Skin epidermis (tissue), 12 donors: ENCODE data around the gene CLK4.

Experiments
- H3K27ac ChIP-seq, 21 experiments: fragments of 200-600 bp; sonication (generic) in 11 of 21; one replicate each; pipeline ENCODE4 v1.5.0; 2020; ENCODE audit warnings: mild to moderate bottlenecking in 3 of 21, inconsistent platforms in 2 of 21, moderate library complexity in 2 of 21
- H3K4me3 ChIP-seq, 7 experiments: fragments of 200-600 bp; sonication (generic) in 2 of 7; one replicate each; pipeline ENCODE4 v1.5.0; 2020; ENCODE audit warnings: inconsistent platforms in 2 of 7, mild to moderate bottlenecking in 2 of 7, moderate library complexity in 1 of 7

CLK4 gene

GRCh38 chr5:178640331-178641045, 13.6 kb upstream of the CLK4 start:
- no peak overlapping the region for H3K27ac ChIP-seq
- no peak overlapping the region for H3K4me3 ChIP-seq

GRCh38 chr5:178637356-178638074, 10.7 kb upstream of the CLK4 start:
- Histone ChIP-seq H3K4me3 (no peak overlapping the region), H3K27ac (no peak overlapping the region)

- H3K4me3 ChIP-seq: no peak overlapping the region
- H3K27ac ChIP-seq: no peak overlapping the region
These were observed 5.4 kb upstream of the CLK4 start for GRCh38 chr5:178632285-178632684.

- H3K27ac ChIP-seq: no peak overlapping the region
- H3K4me3 ChIP-seq: no peak overlapping the region
These were observed 4.1 kb upstream of the CLK4 start for GRCh38 chr5:178630951-178631350.

DNA sequence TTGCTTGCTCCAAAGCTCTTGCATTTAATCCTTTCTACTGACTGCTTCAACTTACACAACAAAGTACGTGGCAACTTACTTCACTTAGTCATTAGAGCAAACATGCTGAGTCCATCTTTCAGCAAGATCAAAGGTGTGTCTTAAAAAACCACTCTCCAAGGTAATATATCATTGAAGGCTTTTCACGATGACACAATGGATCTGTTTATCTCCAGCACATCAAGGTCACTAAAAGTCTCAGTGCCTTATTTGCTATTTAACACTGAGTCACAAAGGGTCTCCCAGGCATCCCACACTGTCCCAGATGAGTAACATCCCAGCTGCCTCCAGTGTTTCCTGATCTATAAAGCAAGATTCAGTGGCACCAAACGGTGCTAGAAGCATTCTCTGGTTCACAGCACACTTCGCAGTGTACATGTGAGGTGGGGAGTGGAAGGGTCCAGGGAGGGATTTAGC, 3.7 kb upstream of the CLK4 start:
- Histone ChIP-seq H3K4me3 (no peak overlapping the region), H3K27ac (no peak overlapping the region)

GRCh38 chr5:178627259-178627598, 379 bp upstream of the CLK4 start:
- H3K4me3 ChIP-seq: peak overlapping the region; percentile 62 to 95 (median 85)
- peak overlapping the region in 20 of 21 experiments; percentile 61 to 100 (median 98) for H3K27ac ChIP-seq

GRCh38 chr5:178625679-178626483, 969 bp downstream of the CLK4 start:
- Histone ChIP-seq H3K4me3 (peak overlapping the region; percentile 62 to 95 (median 85)), H3K27ac (peak overlapping the region; percentile 87 to 100 (median 98))

- Histone ChIP-seq H3K4me3 (peak overlapping the region; percentile 62 to 95 (median 85)), H3K27ac (peak overlapping the region in 14 of 21 experiments; percentile 21 to 100 (median 98))
These were observed 2.0 kb downstream of the CLK4 start for GRCh38 chr5:178624631-178625546.

- Histone ChIP-seq H3K4me3 (no peak overlapping the region), H3K27ac (no peak overlapping the region)
These were observed 4.1 kb downstream of the CLK4 start for GRCh38 chr5:178622679-178623247.

GRCh38 chr5:178619390-178619789, 7.5 kb downstream of the CLK4 start:
- Histone ChIP-seq H3K27ac (no peak overlapping the region), H3K4me3 (no peak overlapping the region)

DNA sequence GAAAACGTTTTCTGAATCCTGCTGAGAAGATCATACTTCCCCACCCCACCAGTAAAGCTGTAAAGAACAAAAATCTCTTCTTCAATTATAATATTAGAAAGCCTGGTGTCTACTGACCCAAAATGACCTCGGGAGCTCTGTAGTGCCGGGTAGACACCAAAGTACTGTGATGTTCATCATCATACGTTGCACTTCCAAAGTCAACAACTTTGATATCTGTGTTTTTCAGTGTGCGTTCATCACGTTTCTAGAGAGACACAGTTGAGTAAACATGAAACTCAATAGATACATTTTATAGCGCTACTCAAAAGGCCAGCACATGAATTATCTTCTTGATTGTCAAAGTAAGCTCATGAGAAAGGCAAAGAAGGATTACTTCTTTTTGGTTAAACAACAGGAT, 14.6 kb downstream of the CLK4 start:
- Histone ChIP-seq H3K4me3 (no peak overlapping the region), H3K27ac (no peak overlapping the region)

DNA sequence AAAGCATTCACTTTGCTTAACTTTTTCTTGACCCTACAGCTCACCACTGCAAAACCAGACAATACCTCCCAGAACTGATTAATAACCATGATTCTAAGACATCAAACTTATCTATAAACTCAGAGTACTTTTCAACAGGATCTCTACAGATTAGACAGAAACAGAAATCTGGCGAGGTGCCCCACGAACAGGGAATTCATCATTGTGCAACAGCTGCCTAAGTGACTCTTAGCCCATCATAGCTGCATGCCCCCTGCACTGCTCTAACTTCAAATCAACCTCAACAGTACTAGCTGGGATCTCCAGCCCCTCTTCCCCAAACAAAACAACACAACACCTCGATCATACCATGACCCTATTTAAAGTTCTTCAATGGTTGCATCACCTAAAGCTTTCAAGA, 20.6 kb downstream of the CLK4 start:
- no peak overlapping the region for H3K4me3 ChIP-seq
- H3K27ac ChIP-seq: no peak overlapping the region

GRCh38 chr5:178605788-178606187, 21.1 kb downstream of the CLK4 start:
- no peak overlapping the region for H3K27ac ChIP-seq

GRCh38 chr5:178602752-178603151, 24.1 kb downstream of the CLK4 start:
- H3K4me3 ChIP-seq: no peak overlapping the region
- H3K27ac ChIP-seq: no peak overlapping the region

More at GRCh38 chr5:178605788-178606187, 21.1 kb downstream of the CLK4 start:
- H3K4me3 ChIP-seq: no peak overlapping the region

- H3K4me3 ChIP-seq: no peak overlapping the region
- no peak overlapping the region for H3K27ac ChIP-seq
These were observed 31.1 kb downstream of the CLK4 start for GRCh38 chr5:178595750-178596149.

GRCh38 chr5:178595150-178595549, 31.7 kb downstream of the CLK4 start:
- no peak overlapping the region for H3K4me3 ChIP-seq
- no peak overlapping the region for H3K27ac ChIP-seq

DNA sequence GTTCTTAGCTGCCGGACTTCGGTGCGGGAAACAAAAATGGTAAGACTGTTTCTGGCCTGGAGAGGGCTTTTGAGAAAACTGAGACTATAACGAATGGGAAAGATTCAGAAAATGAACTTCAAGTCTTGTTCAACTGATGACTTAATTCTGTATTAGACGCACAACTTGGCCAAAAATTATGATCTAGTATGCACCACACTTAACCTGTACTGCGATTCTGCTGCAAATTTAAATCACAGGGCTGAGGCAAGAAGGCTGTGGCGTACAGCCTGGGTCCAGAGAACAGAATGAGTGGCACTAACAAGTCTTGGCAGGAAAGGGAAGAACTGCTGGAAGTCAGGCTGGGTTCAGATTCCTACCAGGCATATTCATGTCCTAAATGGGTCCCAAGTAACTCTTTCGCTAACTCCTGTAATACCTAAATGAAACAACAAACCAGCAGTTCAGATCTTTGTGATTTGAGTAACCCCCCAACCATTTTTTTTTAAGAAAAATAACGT, 35.9 kb downstream of the CLK4 start:
- H3K4me3 ChIP-seq: peak overlapping the region in 4 of 7 experiments; percentile 28 to 55 (median 42)
- H3K27ac ChIP-seq: peak overlapping the region in 3 of 21 experiments; percentile 1 to 12 (median 8)

DNA sequence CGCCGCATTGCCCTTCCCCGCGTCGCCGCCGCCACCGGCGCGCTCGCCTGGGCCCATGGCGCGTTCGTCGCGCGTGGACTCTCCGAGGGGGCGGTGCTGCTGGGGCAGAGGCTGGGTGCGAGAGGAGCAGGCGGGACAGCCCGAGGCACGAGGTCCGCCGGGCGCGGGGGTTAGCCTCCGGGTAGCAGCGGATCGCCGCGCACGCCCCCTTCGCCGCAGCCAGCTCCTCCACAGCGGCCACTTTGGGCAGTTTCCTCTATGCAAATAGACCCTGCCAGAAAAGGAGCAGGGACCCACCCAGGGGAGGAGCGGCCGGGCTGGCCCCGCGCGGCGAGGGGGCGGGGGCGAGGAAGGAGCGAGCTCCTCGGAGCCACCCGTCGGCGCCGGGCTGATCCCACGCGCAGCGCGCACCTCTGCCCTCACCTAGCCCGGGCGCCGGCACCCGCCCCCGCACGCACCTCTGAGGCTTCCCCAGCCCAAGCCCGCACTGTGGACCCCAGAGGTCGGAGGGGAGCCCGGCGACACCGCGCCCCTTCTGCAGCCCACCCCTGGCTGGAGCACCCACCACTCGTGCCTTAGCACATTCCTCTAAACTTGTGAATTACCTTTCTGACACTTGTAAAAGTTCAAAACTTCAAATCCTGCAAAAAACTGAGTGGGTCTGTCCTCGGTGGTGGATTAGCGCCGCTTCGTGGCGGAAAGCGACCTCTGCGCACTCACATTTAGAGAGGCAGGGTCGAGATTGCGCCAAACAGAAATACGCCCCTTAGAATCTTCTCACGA, 36.5 kb downstream of the CLK4 start, which contains the start of gene COL23A1:
Gene COL23A1 (minus strand): TSS at position 253 of the 783 bp plus-strand sequence.
- peak within 1 kb of the TSS; percentile 28 to 55 (median 38) for H3K4me3 ChIP-seq
- peak within 1 kb of the TSS in 7 of 21 experiments; percentile 1 to 45 (median 12) for H3K27ac ChIP-seq
